ENCODE data around the gene GNA12.

DNA sequence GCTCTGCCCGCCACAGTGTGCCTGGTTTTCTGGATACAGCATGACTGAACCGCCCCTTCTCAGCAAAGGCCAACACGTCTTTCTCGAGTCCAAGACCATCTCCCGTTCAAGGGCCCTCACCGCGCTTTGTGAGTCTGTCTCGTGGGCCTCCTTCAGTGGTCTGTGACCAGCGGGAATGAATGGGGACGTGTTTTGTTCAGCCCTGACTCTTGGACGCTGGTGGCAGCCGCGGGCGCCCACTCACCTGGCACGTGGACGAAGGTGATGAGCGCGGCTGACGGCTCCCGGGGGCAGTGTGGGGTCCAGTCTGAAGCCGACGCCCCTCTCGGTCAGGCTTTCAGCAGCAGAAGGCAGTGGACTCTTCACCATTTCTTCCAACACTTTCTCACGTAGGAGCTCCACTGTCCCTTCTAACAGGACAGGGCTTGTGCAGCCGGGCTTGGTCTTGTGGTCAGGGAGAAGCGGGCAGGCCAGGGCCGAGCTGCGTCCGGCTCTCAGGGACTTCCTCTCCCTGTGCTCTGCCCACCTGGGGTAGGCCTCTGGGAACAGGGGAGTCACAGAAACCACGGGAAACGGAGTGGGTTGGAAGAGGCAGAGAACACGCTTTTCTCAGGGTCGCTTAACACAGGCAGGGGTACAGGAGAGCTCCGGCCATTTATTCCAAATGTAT lies 125.7 kb downstream of the GNA12 start:
- TF ChIP-seq MXI1 (IDR thresholded peaks at IDR 0.05; ENCODE audit: borderline replicate concordance, low read depth, low read length) = no peak
- TF ChIP-seq, protein P1, sequence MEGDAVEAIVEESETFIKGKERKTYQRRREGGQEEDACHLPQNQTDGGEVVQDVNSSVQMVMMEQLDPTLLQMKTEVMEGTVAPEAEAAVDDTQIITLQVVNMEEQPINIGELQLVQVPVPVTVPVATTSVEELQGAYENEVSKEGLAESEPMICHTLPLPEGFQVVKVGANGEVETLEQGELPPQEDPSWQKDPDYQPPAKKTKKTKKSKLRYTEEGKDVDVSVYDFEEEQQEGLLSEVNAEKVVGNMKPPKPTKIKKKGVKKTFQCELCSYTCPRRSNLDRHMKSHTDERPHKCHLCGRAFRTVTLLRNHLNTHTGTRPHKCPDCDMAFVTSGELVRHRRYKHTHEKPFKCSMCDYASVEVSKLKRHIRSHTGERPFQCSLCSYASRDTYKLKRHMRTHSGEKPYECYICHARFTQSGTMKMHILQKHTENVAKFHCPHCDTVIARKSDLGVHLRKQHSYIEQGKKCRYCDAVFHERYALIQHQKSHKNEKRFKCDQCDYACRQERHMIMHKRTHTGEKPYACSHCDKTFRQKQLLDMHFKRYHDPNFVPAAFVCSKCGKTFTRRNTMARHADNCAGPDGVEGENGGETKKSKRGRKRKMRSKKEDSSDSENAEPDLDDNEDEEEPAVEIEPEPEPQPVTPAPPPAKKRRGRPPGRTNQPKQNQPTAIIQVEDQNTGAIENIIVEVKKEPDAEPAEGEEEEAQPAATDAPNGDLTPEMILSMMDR (conservative IDR thresholded peaks at IDR 0.05; ENCODE audit: low read depth, low read length) = no peak
- no peak for TF ChIP-seq RFX5 (IDR thresholded peaks at IDR 0.05; ENCODE audit: low read depth, low read length)
- no peak for TF ChIP-seq CEBPB (IDR thresholded peaks at IDR 0.05; ENCODE audit: low read depth, low read length)
- TF ChIP-seq NFE2L2 (IDR thresholded peaks at IDR 0.05; ENCODE audit: low read depth, low read length) = no peak
- TF ChIP-seq RCOR1 (IDR thresholded peaks at IDR 0.05; ENCODE audit: insufficient replicate concordance, low read length) = no peak
- no peak for TF ChIP-seq POLR2A (IDR thresholded peaks at IDR 0.05; ENCODE audit: low read depth, low read length)
- TF ChIP-seq RAD21 (IDR thresholded peaks at IDR 0.05; ENCODE audit: low read length) = no peak
- no peak for TF ChIP-seq CHD1 (IDR thresholded peaks at IDR 0.05; ENCODE audit: low read depth, low read length)
- TF ChIP-seq, protein P2, sequence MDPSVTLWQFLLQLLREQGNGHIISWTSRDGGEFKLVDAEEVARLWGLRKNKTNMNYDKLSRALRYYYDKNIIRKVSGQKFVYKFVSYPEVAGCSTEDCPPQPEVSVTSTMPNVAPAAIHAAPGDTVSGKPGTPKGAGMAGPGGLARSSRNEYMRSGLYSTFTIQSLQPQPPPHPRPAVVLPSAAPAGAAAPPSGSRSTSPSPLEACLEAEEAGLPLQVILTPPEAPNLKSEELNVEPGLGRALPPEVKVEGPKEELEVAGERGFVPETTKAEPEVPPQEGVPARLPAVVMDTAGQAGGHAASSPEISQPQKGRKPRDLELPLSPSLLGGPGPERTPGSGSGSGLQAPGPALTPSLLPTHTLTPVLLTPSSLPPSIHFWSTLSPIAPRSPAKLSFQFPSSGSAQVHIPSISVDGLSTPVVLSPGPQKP (IDR thresholded peaks at IDR 0.05; ENCODE audit: borderline replicate concordance, low read depth, low read length) = no peak
- TF ChIP-seq SMC3 (IDR thresholded peaks at IDR 0.05; ENCODE audit: low read depth, low read length) = no peak
- TF ChIP-seq FOS (IDR thresholded peaks at IDR 0.05; ENCODE audit: low read depth, low read length) = no peak
- TF ChIP-seq, protein P3, sequence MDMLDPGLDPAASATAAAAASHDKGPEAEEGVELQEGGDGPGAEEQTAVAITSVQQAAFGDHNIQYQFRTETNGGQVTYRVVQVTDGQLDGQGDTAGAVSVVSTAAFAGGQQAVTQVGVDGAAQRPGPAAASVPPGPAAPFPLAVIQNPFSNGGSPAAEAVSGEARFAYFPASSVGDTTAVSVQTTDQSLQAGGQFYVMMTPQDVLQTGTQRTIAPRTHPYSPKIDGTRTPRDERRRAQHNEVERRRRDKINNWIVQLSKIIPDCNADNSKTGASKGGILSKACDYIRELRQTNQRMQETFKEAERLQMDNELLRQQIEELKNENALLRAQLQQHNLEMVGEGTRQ (IDR thresholded peaks at IDR 0.05; ENCODE audit: low read depth, low read length) = no peak

All from IMR-90 (cell line).